Stimulated activated CD8-positive, alpha-beta memory T cell treated with anti-CD3 and anti-CD28 coated beads, Interleukin-2, amount 100 ng/mL, for 1 hour (primary cell): ENCODE measurements around the gene ELF1.
A peak's percentile ranks its signal among the peaks of the same experiment; 100 is the strongest.
"Not testable (repeated sequence)": the region's sequence is repeated elsewhere in the genome, so short reads cannot be mapped to it uniquely, and the experiment has no call there.

Experiments
- DNase-seq, 2 donors: peaks; one replicate each; pipeline ENCODE4 v3.0.0-alpha.2; 2020; ENCODE audit warnings: low read depth in 2 of 2

ELF1 gene

DNA sequence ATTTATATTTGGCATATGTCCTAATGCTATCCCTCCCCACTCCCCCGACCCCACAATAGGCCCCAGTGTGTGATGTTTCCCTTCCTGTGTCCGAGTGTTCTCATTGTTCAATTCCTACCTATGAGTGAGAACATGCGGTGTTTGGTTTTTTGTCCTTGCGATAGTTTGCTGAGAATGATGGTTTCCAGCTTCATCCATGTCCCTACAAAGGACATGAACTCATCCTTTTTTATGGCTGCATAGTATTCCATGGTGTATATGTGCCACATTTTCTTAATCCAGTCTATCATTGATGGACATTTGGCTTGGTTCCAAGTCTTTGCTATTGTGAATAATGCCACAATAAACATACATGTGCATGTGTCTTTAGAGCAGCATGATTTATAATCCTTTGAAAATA lies 23.3 kb upstream of the ELF1 start:
- not testable (repeated sequence) for DNase-seq

DNA sequence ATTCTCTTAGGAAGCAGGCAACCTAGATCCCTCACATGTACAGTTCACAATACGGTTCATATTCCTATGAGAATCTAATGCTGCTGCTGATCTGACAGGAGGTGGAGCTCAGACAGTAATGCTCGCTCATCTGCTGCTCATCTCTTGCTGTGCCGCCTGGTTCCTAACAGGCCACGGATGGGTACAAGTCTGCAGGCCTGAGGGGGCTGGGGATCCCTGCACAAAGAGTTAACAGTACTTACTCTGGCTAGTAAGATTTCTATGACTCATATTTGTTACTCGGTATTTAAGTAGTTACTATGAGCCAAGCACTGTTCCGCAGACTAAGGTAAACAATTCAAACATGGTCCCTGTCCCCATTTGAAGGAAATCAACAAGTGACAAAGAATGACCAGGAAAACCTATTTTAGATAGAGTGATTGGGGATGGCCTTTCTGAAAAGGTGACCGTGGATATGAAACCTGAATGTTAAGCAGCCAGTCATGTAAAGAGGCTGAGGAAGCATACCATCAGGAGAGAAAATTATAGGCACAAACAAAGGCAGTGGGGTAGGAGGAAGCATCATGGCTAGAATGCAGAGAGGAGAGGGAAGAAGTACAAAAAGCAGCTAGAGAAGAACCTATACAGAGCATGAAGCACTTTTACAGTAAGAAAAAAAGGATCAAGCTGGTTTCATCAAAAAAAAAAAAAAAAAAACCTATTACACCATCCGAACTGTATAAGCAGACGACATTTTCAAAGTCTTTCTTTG lies 21.6 kb upstream of the ELF1 start:
- no peak for DNase-seq

DNA sequence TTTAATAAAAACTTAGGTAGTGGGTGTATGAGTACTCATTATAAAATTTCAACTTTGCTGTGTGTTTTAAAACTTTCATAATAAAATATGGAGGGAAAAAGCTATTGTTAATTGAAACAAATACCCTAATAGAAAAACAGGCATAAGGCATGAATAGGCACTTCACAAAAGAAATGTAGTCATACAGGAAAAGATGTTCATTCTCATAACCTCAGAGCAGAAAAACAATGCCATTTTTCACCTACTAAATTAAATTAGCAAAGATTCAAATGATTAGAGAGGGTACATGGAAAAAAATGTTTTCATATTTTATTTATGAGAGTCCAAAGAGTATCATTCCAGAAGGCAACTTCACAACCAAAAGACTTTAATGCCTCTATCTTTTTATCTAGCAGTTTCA lies 20.6 kb upstream of the ELF1 start:
- DNase-seq = no peak

DNA sequence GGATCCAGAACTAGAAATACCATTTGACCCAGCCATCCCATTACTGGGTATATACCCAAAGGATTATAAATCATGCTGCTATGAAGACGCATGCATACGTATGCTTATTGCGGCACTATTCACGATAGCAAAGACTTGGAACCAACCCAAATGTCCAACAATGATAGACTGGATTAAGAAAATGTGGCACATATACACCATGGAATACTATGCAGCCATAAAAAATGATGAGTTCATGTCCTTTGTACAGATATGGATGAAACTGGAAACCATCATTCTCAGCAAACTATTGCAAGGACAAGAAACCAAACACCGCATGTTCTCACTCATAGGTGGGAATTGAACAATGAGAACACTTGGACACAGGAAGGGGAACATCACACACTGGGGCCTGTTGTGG lies 17.4 kb upstream of the ELF1 start:
- DNase-seq = not testable (repeated sequence)

DNA sequence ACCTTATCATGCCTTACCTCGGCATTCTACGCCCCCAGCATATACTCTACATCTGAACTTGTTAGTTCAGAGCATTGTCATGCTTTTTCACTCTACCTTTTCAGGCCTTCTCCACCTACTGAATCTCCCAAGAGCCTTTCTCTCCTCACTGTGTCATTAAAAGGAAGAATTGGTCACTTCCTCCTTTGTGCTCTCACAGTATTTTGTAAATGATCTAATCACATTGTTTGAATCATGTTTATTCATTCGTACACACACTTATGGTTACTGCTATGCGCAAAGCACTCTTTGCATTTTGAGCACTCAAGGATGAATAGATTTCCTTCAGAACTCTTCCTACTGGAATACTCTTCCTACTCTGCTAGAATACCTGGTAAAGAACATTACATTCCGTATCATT lies 15.8 kb upstream of the ELF1 start:
- DNase-seq = no peak

DNA sequence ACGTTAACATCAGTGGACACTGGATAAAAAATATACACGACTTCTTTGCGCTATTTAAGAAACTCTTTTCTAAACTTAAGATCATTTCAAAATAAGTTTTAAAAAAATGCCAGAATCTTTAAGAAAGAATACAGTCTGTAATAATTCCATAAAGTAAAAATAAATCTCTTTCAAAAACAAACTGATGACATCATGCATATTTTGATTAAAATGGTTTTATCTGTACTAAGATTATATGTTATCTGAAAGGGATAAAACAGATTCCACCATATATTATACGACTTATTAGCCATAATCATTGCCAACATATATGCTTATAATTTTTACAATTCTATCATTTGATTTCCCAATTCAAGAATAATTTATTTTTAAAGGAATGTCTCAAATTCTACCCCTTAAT lies 15.3 kb upstream of the ELF1 start:
- DNase-seq = no peak

DNA sequence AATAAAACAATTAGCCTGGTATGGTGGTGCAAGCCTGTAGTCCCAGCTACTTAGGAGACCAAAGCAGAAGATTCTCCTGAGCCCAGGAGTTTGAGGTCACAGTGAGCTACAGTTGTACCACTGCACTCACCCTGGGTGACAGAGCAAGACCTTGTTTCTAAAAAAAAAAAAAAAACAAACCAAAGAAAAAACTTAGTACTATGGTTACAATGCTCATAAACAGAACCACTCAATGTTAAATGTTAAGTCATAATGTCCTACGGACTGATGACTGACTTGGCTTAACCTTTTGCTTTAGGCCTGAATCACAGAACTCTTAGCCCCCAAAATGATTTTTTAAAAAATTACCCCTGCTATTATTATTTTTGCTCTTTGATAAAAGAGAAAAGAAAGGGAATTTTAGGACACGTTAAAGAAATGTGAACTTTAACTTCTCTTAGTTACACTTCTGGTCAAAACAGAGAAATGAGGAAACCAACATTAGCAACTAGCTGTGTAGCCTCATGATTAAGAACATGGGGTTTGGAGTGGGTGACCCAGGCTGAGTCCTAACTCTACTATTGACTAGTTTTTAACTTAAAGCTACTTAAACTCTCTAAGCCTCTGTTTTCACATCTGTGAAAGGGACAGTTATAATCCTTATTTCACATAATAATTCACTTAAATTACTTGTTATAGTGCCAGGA lies 13.7 kb upstream of the ELF1 start:
- DNase-seq = no peak

DNA sequence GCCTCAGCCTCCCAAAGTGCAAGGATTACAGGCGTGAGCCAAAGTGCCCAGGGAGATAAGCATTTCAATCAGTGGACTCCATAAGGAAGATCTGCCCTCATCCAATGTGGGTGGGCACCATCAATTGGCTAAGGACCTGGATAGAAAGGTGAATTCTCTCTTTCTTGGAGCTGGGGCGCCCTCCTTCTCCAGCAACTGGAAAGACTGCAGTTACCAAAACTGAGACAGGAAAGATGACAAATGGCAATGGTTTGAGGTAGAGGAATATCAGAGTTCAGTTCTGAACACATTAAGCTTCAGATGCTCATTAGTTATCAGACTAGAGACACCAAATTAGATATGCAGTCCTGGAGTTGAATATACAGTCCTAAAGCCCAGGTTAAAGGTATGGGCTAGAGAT lies 10.5 kb upstream of the ELF1 start:
- no peak for DNase-seq

DNA sequence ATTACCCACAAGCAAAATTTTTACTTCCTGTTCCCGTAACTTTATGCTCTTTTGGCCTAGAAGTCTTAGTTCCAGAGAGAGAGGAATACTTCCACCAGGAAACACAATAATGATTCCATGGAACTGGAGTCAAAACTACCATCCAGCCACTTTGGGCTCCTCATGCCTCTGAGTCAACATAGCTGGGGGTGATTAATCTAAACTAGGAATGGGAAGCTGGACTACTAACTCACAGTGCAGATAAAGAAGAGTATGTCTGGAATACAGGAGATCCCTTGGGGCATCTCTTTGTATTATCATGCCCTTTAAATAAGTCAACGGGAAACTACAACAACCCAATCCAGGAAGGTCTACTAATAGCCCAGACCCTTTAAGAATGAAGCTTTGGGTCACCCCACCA lies 8.9 kb upstream of the ELF1 start:
- DNase-seq = no peak

DNA sequence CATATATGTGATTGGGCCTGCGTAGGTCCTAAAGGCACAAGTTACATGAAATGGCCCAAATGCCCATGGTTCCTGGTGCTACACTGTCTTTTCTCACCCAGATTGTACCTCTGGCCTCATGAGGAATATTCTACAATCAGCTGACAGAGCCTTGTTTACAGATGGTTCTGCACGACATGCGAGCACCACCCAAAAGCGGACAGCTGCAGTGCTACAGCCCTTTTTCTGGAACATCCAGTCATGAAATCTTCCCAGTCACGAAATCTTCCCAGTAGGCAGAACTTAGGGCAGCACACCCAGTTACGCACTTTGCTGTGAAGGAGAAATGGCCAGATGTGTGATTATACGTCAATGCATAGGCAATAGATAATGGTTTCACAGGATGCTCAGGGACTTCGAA lies 7.7 kb upstream of the ELF1 start:
- DNase-seq = no peak

DNA sequence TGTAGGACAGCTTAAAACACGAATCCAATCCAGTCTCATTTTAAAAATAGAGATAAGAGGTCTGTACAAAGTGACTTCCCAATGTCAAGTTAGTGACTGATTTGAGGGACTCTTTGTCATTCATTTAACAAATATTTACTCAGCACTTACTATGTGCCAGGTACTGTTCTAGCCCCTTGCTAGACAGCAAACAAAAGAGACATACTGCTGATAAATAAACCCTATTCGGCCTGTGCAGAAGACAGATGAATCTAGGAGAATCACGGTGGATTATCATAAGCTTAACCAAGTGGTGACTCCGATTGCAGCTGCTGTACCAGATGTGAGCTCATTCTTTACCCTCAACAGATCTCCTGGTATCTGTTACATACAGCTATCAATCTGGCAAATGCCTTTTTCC lies 6.4 kb upstream of the ELF1 start:
- DNase-seq = no peak

DNA sequence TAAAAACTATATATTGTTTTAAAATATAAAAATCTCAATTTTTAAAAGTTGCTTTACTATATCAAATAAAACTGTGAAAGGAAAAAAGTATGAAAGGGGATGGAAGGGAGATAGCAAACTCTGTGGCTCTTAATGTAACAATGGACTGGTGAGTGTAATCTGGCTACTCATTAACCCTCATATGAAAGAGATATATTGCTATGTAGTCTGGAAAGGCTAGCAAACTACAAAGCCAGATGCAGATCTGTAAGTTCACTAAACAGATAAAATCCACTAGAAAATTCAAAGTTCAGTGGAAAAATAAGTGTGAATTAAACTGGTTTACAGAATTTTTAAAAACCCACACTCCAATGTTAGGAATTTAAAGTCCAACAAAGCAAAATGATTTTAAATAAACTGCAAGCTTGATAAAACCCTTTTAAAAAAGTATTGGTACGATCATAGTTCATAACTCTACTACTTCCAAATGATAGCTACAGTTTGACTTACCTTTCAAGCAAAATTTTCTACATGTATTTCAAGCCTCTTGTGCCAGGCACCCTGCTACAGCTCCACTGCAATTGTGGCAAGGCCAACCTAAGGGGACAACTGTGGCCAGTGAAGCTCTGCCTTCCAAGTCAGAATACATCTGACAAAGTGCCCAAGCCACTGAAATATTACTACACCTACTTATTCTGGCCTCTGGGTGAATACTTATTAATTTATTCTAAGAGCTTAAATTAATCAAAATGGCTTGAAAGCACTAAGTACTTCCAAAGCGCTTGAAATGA lies 647 bp upstream of the ELF1 start:
- no peak for DNase-seq

DNA sequence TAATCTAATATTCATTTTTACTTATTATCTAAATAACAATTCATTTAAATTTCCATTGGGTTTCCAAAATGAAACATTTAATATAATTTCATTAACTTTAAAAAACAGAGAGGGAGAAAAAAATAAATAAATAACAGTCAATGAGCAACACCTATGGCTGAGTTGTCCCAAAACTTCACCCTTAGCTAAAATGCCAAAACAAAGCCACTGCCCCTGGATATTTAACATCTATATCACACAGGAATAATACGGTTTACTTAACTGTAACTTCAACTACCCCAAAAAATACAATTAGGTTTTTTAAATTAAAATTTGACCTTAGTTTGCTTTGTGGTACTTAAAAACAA lies 541 bp downstream of the ELF1 start:
- DNase-seq = no peak

DNA sequence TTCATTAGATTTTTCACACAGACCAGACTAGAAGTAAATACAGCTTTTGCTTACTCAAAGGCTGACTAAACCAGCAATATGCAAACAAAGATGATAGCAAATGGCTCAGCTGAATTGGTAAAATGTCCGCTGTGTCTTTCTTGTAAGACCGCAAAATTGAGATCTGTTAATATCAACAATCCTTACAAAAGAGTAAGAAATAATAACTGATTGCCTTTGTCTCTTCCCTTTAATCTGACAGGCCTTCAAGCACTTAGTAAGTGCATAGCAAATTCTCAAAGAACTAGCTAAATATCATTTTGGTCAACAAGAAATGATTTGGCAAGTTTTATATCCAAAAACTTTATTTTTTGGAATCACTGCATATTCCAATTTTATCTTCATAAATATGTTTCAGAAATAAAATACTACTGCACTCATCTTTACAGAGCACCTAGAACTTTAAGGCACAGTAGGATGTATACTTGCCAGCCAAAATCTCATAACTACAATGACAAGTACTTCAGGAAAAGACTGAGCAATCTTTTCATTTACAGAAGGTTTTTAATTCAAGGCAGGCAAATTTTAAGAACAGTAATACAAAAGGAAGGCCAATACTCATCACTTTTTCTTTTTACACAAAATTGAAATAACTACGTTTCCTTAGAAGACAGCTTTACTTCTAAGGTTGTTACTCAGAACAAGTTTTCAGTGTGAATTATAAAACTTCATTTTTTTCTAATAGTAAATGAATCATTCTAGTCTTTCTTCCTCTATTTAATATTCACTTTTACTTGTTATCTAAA lies 1.1 kb downstream of the ELF1 start:
- no peak for DNase-seq

DNA sequence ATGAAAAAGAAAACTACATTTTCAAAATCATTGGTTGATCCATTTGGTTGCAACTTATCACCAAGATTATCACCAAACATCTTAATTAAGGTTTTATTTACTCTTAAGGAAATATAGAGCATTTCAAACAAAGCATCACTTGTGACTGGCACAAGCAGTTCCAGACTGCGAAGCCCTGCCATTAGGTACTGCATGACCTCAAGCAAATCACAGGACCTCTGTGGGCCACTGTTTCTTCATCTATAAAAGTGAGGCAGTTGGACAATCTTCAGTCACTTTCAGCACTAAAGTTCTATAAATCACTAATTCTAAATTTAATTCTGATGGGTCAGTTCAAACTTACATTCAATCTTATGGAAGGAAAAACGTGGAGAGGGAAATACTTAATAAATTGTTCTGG lies 2.0 kb downstream of the ELF1 start:
- peak in 1 of 2 donors; percentile 6 for DNase-seq

DNA sequence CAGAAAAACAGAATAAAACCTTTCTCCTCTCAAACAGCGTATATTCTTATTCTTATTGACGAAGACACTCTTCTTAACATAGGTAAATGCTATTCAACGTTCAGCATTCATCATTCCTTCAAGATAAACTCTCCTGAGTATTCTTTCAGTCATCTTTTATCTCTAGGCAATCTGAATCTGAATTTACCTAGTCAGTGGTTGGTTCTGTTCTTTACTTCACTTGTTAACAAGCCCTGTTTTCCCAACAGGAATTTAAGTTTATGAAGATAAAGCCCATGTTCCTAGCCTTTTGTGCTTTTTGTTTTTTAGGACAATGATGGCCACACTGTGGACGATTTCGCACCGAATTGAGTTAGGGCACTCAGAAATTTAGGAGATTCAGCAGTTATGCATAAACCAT lies 3.2 kb downstream of the ELF1 start:
- DNase-seq = no peak

DNA sequence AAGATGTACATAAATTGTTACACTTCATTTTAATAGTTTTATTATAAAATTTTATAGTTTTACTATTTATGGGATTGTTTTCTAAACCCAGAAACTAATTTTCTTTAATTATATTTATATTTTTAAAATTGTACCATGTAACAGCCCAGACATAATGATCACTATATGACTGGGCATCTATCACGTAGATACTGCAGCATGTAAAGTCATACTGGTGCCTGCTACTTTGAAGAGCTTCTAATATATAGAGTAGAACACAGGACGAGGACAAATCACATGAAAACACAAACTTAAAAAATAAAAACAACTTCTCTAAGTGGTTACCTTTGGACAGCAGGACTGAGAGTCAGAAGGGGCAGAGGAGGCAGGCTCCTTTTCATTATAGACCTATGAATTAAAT lies 5.3 kb downstream of the ELF1 start:
- DNase-seq = no peak

DNA sequence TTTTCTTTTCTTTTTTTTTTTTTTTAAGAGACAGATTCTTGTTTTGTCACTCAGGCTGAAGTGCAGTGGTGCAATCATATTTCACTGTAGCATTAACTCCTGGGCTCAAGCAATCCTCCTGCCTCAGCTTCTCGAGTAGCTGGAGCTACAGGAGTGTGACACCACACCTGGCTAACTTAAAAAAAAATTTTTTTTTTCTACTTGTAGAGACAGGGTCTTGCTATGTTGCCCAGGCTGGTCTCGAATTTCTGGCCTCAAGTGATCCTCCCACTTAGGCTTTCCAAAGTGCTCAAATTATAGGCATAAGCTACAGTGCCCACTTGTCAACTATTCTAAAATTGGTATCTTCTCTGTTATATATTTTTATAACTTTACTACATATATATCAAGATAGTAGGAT lies 6.6 kb downstream of the ELF1 start:
- DNase-seq = no peak

DNA sequence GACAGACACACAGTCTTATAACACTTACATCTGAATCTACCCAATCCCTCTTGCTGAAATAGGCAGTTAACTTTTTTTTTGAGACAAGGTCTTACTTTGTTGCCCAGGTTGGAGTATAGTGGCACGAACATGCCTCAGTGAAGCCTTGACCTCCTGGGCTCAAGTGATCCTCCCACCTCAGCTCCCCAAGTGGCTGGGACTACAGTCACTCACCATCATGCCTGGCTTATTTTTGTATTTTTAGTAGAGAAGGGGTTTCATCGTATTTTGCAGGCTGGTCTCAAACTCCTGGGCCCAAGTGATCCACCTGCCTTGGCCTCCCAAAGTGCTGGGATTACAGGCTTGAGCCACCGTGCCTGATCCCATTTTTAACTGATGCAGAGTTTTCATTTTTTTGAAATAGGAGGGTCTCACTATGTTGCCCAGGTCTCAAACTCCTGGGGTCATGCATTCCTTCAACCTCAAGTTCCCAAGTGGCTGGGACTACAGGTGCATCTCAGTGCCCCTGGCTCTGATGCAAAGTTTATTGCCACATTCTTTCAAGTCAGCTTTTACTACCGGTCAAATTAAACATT lies 7.6 kb downstream of the ELF1 start:
- DNase-seq = no peak

DNA sequence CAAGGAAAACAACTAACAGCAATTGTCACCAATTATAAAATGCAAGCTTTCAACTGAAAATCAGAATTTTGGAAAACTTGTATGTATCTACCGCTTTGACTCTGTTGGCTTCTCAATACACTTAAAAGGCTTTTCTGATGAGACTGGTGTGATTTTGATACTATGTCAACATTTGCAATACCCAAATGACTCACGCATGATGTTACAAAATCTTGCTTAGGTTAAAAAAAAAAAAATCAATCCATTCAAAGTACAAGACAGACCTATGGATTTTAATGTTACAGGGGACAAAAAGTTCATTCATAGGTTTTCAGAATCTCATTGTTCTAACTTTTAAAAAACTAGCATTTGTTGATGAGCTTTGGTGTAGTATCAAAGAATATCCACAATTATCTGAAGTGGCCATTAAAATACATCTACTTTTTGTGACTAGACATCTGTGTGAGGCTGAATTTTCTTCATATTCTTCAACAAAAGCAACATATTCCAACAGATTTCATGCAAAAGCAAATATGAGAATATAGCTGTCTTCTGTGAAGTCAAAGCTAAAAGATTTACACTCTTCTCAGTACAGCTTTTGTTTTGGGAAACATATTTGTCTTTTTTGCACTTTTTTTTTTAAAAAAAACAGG lies 10.7 kb downstream of the ELF1 start:
- DNase-seq = no peak

DNA sequence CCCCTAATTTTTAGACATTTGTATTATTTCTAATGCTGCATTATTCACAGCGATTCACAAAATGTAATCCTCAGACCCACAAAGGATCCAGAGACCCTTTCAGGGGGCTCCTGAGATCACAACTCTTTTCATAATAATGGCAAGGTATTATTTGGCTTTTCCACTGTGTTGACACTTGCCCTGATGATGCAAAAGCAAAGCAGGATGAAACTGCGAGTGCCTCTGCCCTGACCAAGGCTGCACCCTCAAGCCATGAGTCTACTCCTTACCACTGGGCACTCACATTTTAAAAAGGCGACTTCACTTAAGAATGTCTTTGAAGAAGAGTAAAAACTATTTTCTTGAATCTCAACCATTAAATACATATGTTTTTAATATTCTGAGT lies 11.4 kb downstream of the ELF1 start:
- no peak for DNase-seq
